ENCODE results near the gene CYTH1. TPM values are rescaled to one million over a fixed set of nuclear protein-coding genes. Genes with fewer than 3 reads are reported as not detected.
A peak's percentile ranks its signal among the peaks of the same experiment; 100 is the strongest.
"Not testable (repeated sequence)": the region's sequence is repeated elsewhere in the genome, so short reads cannot be mapped to it uniquely, and the experiment has no call there.

CYTH1 gene
- polyA plus RNA-seq, 4 donors, result 37.6 to 46.3 (median 38.9) TPM

DNA sequence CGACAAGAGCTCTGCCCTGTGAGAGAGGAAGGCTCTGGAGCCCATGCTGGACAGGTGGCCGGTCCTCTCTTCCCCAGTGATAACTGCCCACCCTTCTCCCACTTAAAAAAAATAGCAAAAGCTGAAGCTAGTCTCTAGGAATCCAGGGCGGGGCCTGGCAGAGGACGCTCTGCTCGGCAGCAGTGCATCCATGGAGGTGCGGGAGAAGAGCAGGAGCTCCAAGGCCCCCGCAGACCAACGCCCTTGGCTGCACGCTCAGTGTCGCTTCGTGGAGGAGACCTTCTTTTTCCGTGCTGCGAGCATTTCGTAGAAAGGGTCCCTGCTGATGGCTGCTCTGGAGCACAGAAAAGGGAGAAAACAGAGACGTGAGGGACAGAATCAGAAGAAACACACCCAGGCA is 106.2 kb downstream of the CYTH1 start:
- H3K4me3 ChIP-seq (ENCODE audit: low read depth in 1 of 3, low read length in 3 of 3), result no peak overlapping the region
- 94% methylated on average over 15 of the region's 15 CpGs for WGBS, 3 donors
- no peak overlapping the region for H3K27ac ChIP-seq (ENCODE audit: low read depth in 1 of 3, low read length in 2 of 3)
- H3K4me1 ChIP-seq (ENCODE audit: control insufficient read depth in 3 of 3, insufficient read depth in 2 of 3, low read depth in 1 of 3, low read length in 2 of 3), result peaks cover 0 to 3% (median 0%) of the 10 kb centered on the region in 3 donors
- no peaks in the 10 kb centered on the region for H3K27me3 ChIP-seq (ENCODE audit: control insufficient read depth in 3 of 3, insufficient read depth in 3 of 3, low read length in 3 of 3)
- no peak for FAIRE-seq
- no peaks in the 10 kb centered on the region for H3K9me3 ChIP-seq (ENCODE audit: control insufficient read depth in 2 of 2, insufficient read depth in 1 of 2, low read depth in 1 of 2, low read length in 1 of 2)
- H3K36me3 ChIP-seq (ENCODE audit: control insufficient read depth in 3 of 3, insufficient read depth in 2 of 3, low read depth in 1 of 3, low read length in 3 of 3), result peaks cover 18 to 73% (median 43%) of the 10 kb centered on the region in 3 donors
- DNase-seq, result no peak

DNA sequence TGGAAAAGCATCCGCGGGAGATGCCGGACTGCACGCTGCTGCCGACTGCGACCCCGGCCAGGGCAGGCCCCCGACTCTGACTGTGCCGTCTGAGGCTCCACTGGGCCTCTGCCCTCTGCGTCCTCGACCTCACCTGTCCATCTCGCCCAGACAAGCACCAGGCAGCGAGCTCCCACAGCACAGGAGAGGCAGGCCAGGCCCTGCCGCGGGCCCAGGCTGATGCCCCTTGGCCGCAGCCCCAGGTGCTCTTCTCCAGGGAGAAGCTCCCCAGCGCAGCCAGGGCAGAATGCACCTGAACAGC is 106.8 kb downstream of the CYTH1 start:
- H3K27ac ChIP-seq (ENCODE audit: low read depth in 1 of 3, low read length in 2 of 3), result no peak overlapping the region
- FAIRE-seq (no peak), DNase-seq (no peak)
- peaks cover 14 to 71% (median 43%) of the 10 kb centered on the region in 3 donors for H3K36me3 ChIP-seq (ENCODE audit: control insufficient read depth in 3 of 3, insufficient read depth in 2 of 3, low read depth in 1 of 3, low read length in 3 of 3)
- H3K4me3 ChIP-seq (ENCODE audit: low read depth in 1 of 3, low read length in 3 of 3), result no peak overlapping the region
- 92 to 96% (median 96%) methylated on average over 17 of the region's 17 CpGs for whole genome bisulfite sequencing, 3 donors
- peaks cover 0 to 3% (median 0%) of the 10 kb centered on the region in 3 donors for H3K4me1 ChIP-seq (ENCODE audit: control insufficient read depth in 3 of 3, insufficient read depth in 2 of 3, low read depth in 1 of 3, low read length in 2 of 3)
- no peaks in the 10 kb centered on the region for H3K9me3 ChIP-seq (ENCODE audit: control insufficient read depth in 2 of 2, insufficient read depth in 1 of 2, low read depth in 1 of 2, low read length in 1 of 2)
- H3K27me3 ChIP-seq (ENCODE audit: control insufficient read depth in 3 of 3, insufficient read depth in 3 of 3, low read length in 3 of 3), result no peaks in the 10 kb centered on the region

DNA sequence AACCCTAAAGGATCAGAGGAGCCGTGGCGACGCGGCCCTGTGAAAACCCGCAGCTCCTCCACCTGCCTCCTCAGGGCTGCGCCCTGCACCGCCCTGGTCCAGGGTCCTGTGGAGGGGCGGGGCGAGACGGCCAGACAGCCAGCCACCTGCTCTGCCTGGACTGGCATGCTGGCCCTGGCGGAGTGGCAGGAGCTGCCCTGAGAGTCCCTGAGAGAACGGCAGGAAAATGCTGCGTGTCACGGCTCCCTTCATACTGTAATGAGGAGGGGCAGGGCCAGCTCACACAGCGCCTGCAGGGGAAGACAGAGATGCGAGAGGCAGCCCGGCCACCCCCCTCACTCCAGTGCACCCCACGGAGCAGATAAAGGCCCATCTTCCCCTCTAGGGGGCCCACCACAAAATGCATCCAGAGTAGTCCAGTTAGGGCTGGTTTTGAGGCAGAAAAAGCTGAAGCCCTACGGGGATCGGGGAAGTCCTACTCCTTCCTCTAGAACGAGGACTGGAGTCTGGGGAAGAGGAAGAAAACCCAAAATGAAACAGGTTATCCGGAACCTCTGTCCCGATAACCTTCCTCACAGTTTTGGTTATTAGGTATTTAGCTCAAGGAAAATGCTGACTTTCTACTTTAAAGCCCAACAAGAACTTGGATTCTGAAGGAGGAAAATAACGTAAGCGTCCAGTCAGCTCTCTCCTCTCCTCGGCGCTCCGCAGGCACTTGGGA is 107.3 kb downstream of the CYTH1 start:
- H3K27me3 ChIP-seq (ENCODE audit: control insufficient read depth in 3 of 3, insufficient read depth in 3 of 3, low read length in 3 of 3), result no peaks in the 10 kb centered on the region
- 47 to 73% (median 64%) methylated on average over 25 to 28 of the region's 28 CpGs for WGBS, 3 donors
- DNase-seq (peak in 1 of 2 donors; percentile 60), FAIRE-seq (no peak)
- no peak overlapping the region for H3K4me3 ChIP-seq (ENCODE audit: low read depth in 1 of 3, low read length in 3 of 3)
- H3K27ac ChIP-seq (ENCODE audit: low read depth in 1 of 3, low read length in 2 of 3), result no peak overlapping the region
- H3K36me3 ChIP-seq (ENCODE audit: control insufficient read depth in 3 of 3, insufficient read depth in 2 of 3, low read depth in 1 of 3, low read length in 3 of 3), result peaks cover 14 to 66% (median 42%) of the 10 kb centered on the region in 3 donors
- no peaks in the 10 kb centered on the region for H3K9me3 ChIP-seq (ENCODE audit: control insufficient read depth in 2 of 2, insufficient read depth in 1 of 2, low read depth in 1 of 2, low read length in 1 of 2)
- H3K4me1 ChIP-seq (ENCODE audit: control insufficient read depth in 3 of 3, insufficient read depth in 2 of 3, low read depth in 1 of 3, low read length in 2 of 3), result peaks cover 0 to 3% (median 0%) of the 10 kb centered on the region in 3 donors

DNA sequence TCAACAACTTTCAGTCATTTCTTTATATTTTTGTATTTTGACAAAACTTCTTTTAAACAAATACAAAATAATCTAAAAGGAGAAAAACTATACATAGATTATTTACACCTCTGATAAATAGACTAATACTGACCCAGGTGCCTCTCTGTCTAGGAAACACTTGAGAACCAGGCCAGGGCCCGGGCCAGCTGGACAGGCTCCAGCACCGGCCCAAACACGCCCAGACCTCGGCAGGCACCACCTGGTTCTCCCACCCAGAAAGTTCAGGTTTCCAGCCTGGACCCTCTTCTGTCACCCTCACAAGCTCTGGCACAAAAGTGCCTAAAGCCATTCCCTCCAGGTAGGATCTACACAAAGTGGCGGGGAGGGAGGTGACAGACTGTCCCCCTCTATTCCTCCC is 107.9 kb downstream of the CYTH1 start:
- Histone ChIP-seq H3K36me3 (ENCODE audit: control insufficient read depth in 3 of 3, insufficient read depth in 2 of 3, low read depth in 1 of 3, low read length in 3 of 3) (peaks cover 11 to 60% (median 36%) of the 10 kb centered on the region in 3 donors), H3K27me3 (ENCODE audit: control insufficient read depth in 3 of 3, insufficient read depth in 3 of 3, low read length in 3 of 3) (no peaks in the 10 kb centered on the region), H3K9me3 (ENCODE audit: control insufficient read depth in 2 of 2, insufficient read depth in 1 of 2, low read depth in 1 of 2, low read length in 1 of 2) (no peaks in the 10 kb centered on the region), H3K4me1 (ENCODE audit: control insufficient read depth in 3 of 3, insufficient read depth in 2 of 3, low read depth in 1 of 3, low read length in 2 of 3) (peaks cover 0 to 3% (median 0%) of the 10 kb centered on the region in 3 donors), H3K27ac (ENCODE audit: low read depth in 1 of 3, low read length in 2 of 3) (no peak overlapping the region), H3K4me3 (ENCODE audit: low read depth in 1 of 3, low read length in 3 of 3) (no peak overlapping the region)
- FAIRE-seq (no peak), DNase-seq (no peak)
- whole genome bisulfite sequencing, 3 donors, result 37 to 68% (median 52%) methylated on average over 5 of the region's 5 CpGs

DNA sequence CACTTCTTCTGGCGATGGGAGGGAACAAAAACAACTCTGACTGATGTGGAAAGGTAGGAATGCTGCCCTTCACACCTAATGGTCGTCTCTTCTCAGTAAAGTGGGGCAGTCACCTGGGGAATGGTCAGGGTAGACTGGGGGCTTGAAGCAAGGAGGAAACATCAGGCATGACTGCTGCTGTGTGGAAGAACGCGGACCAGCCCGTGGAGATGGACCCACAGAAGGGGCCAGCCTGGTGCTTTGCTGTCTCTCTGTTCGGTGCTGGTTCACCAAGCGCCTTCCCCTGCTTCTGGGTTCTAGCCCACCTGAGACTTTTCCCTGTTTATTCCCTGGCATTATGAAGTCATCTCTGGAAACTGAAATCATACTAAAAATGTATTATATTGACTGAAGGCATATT is 108.7 kb downstream of the CYTH1 start:
- Histone ChIP-seq H3K4me3 (ENCODE audit: low read depth in 1 of 3, low read length in 3 of 3) (no peak overlapping the region), H3K4me1 (ENCODE audit: control insufficient read depth in 3 of 3, insufficient read depth in 2 of 3, low read depth in 1 of 3, low read length in 2 of 3) (peaks cover 0 to 3% (median 0%) of the 10 kb centered on the region in 3 donors), H3K9me3 (ENCODE audit: control insufficient read depth in 2 of 2, insufficient read depth in 1 of 2, low read depth in 1 of 2, low read length in 1 of 2) (no peaks in the 10 kb centered on the region), H3K36me3 (ENCODE audit: control insufficient read depth in 3 of 3, insufficient read depth in 2 of 3, low read depth in 1 of 3, low read length in 3 of 3) (peaks cover 11 to 52% (median 31%) of the 10 kb centered on the region in 3 donors), H3K27ac (ENCODE audit: low read depth in 1 of 3, low read length in 2 of 3) (no peak overlapping the region), H3K27me3 (ENCODE audit: control insufficient read depth in 3 of 3, insufficient read depth in 3 of 3, low read length in 3 of 3) (no peaks in the 10 kb centered on the region)
- DNase-seq (no peak), FAIRE-seq (no peak)
- 90 to 94% (median 90%) methylated on average over 7 of the region's 7 CpGs for WGBS, 3 donors

DNA sequence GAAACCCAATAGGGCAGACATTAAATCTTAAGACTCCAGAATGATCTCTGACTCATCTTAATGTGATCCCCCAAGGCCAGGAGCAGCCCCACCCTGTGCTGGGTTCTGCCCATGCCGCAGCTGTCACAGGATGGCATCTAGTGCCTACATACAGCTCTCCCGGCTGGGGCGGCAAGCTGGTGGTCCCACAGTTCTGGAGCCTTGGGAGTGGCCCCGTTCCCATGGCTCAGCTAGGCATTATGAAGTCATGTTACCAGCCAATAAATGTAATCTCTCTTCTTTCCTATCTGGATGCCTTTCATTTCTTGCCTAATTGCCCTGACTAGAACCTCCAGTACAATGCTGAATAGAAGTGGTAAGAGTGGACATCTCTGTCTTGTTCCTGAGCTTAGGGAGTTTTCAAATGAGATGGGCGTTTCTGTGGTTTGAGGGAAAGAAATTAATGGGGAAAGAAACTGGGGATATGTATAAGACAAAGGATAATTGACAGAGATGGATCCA is 109.2 kb downstream of the CYTH1 start:
- no peaks in the 10 kb centered on the region for H3K9me3 ChIP-seq (ENCODE audit: control insufficient read depth in 2 of 2, insufficient read depth in 1 of 2, low read depth in 1 of 2, low read length in 1 of 2)
- FAIRE-seq (no peak), DNase-seq (peak; percentile 16 to 39)
- WGBS, 3 donors, result 80 to 92% (median 86%) methylated on average over 5 of the region's 5 CpGs
- H3K4me3 ChIP-seq (ENCODE audit: low read depth in 1 of 3, low read length in 3 of 3), result no peak overlapping the region
- peaks cover 9 to 50% (median 31%) of the 10 kb centered on the region in 3 donors for H3K36me3 ChIP-seq (ENCODE audit: control insufficient read depth in 3 of 3, insufficient read depth in 2 of 3, low read depth in 1 of 3, low read length in 3 of 3)
- no peaks in the 10 kb centered on the region for H3K27me3 ChIP-seq (ENCODE audit: control insufficient read depth in 3 of 3, insufficient read depth in 3 of 3, low read length in 3 of 3)
- H3K27ac ChIP-seq (ENCODE audit: low read depth in 1 of 3, low read length in 2 of 3), result no peak overlapping the region
- peaks cover 0 to 3% (median 0%) of the 10 kb centered on the region in 3 donors for H3K4me1 ChIP-seq (ENCODE audit: control insufficient read depth in 3 of 3, insufficient read depth in 2 of 3, low read depth in 1 of 3, low read length in 2 of 3)

DNA sequence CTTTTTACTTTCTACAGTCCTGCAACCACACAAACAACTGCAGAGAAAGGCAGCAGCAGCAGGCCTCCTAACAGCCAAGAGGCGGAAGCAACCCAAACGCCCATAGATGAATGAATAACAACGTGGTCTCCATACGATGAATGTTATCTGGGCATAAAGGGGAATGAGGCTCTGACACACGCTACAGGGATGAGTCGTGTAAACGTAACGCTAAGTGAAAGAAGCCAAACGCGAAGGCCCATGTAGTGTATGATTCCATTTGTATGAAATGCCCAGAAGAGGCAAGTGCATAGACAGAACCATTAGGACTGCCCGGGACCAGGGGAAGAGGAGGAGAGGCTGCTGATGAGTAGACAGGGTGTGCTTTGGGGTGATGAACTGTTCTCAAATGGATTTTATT is 110.1 kb downstream of the CYTH1 start:
- Histone ChIP-seq H3K9me3 (ENCODE audit: control insufficient read depth in 2 of 2, insufficient read depth in 1 of 2, low read depth in 1 of 2, low read length in 1 of 2) (no peaks in the 10 kb centered on the region), H3K4me3 (ENCODE audit: low read depth in 1 of 3, low read length in 3 of 3) (no peak overlapping the region), H3K27ac (ENCODE audit: low read depth in 1 of 3, low read length in 2 of 3) (no peak overlapping the region), H3K4me1 (ENCODE audit: control insufficient read depth in 3 of 3, insufficient read depth in 2 of 3, low read depth in 1 of 3, low read length in 2 of 3) (peaks cover 0 to 3% (median 0%) of the 10 kb centered on the region in 3 donors), H3K36me3 (ENCODE audit: control insufficient read depth in 3 of 3, insufficient read depth in 2 of 3, low read depth in 1 of 3, low read length in 3 of 3) (peaks cover 6 to 44% (median 28%) of the 10 kb centered on the region in 3 donors), H3K27me3 (ENCODE audit: control insufficient read depth in 3 of 3, insufficient read depth in 3 of 3, low read length in 3 of 3) (no peaks in the 10 kb centered on the region)
- WGBS, 3 donors, result 82 to 87% (median 84%) methylated on average over 11 of the region's 11 CpGs
- FAIRE-seq, result no peak
- DNase-seq, result no peak

DNA sequence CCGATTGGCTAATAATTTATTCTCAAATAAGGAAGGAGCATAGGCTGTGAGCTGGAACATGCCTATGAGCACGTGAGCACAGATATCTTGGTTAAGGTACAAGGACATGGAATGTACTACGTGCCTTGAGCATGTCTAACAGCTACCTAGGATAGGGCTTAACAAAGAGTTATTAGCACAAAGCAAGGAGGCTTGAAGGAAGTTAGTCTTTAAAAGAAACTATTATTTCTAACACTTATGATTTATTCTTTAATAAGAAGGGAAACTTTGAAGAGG is 110.4 kb downstream of the CYTH1 start:
- H3K27me3 ChIP-seq (ENCODE audit: control insufficient read depth in 3 of 3, insufficient read depth in 3 of 3, low read length in 3 of 3); FAIRE-seq; H3K9me3 ChIP-seq (ENCODE audit: control insufficient read depth in 2 of 2, insufficient read depth in 1 of 2, low read depth in 1 of 2, low read length in 1 of 2); H3K4me3 ChIP-seq (ENCODE audit: low read depth in 1 of 3, low read length in 3 of 3); H3K27ac ChIP-seq (ENCODE audit: low read depth in 1 of 3, low read length in 2 of 3); H3K4me1 ChIP-seq (ENCODE audit: control insufficient read depth in 3 of 3, insufficient read depth in 2 of 3, low read depth in 1 of 3, low read length in 2 of 3): not testable (repeated sequence)
- WGBS, 3 donors, result 19 to 72% (median 34%) methylated on average over 3 of the region's 3 CpGs
- peak; percentile 26 to 82 for DNase-seq
- peaks cover 4 to 40% (median 25%) of the 10 kb centered on the region in 3 donors for H3K36me3 ChIP-seq (ENCODE audit: control insufficient read depth in 3 of 3, insufficient read depth in 2 of 3, low read depth in 1 of 3, low read length in 3 of 3)

All from small intestine (tissue), 7 donors.